OCI-LY1 (cell line): ENCODE measurements around the gene TGM6.

Experiments used
- CTCF ChIP-seq: fragments of 200-600 bp; sonication (generic), shearing (Covaris generic); IDR thresholded peaks from 2 replicates; pipeline ENCODE4 v1.5.1; 2017; ENCODE audit warnings: mild to moderate bottlenecking, antibody characterized with exemption, low read length, moderate library complexity, mixed read lengths
- EZH2 ChIP-seq: fragments of 200-600 bp; sonication (generic), shearing (Covaris generic); IDR thresholded peaks from 2 replicates; pipeline ENCODE4 v1.8.0; 2017; ENCODE audit warnings: borderline replicate concordance, mixed run types, mild to moderate bottlenecking, antibody characterized with exemption, low read length, moderate library complexity, mixed read lengths

- TF ChIP-seq CTCF (peak; percentile 18; the same call in 1 of the 2 replicates), EZH2 (no peak)
Measured at GRCh38 chr20:2402271-2402980, 21.7 kb downstream of the TGM6 start.
